ENCODE data around the gene C3orf52.

DNA sequence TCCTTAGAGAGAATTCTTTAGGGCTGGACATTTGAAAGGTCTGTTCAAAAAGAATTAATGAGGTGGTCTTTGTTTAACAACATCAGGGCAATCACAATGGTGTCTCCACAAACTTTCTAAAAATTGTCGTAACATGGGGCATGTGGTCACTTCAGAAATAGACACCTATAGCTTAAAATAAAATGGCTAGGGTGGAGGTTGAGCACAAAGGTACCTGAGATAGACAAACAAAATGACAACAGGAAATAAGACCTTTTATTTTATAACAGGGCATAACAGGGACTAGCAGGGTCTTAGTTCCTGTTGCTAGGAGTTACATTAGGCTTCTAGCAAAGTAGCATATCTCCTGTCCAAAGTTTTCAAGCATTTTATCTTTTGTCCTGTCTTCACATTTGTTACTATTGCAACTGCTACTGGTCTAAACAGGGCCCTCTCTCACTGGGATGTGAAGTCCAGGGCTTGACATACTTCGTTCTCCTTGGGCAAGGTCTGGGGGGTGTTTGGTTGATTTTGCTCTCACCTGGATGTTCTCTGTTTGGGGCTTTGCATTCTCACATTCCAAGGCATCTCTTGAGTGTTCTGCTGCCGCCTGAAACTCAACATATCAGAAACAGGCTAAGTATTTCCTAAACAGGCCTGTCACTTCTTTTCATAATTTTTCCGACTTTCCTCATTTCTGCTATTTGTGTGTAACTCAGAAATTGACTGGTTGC lies 43.9 kb downstream of the C3orf52 start:
- no peak for TF ChIP-seq POLR2AphosphoS5 (IDR thresholded peaks at IDR 0.05)
- no peak for TF ChIP-seq EZH2 (IDR thresholded peaks at IDR 0.05; ENCODE audit: borderline replicate concordance, insufficient read depth, low read length, poor library complexity, severe bottlenecking)
- TF ChIP-seq, protein P1, sequence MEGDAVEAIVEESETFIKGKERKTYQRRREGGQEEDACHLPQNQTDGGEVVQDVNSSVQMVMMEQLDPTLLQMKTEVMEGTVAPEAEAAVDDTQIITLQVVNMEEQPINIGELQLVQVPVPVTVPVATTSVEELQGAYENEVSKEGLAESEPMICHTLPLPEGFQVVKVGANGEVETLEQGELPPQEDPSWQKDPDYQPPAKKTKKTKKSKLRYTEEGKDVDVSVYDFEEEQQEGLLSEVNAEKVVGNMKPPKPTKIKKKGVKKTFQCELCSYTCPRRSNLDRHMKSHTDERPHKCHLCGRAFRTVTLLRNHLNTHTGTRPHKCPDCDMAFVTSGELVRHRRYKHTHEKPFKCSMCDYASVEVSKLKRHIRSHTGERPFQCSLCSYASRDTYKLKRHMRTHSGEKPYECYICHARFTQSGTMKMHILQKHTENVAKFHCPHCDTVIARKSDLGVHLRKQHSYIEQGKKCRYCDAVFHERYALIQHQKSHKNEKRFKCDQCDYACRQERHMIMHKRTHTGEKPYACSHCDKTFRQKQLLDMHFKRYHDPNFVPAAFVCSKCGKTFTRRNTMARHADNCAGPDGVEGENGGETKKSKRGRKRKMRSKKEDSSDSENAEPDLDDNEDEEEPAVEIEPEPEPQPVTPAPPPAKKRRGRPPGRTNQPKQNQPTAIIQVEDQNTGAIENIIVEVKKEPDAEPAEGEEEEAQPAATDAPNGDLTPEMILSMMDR (IDR thresholded peaks at IDR 0.05; ENCODE audit: poor library complexity, severe bottlenecking) = no peak
